ENCODE measurements around the gene UBC. TPM values are rescaled to one million over a fixed set of nuclear protein-coding genes. Genes with fewer than 3 reads are reported as not detected.
A peak's percentile ranks its signal among the peaks of the same experiment; 100 is the strongest.
"Not testable (repeated sequence)": the region's sequence is repeated elsewhere in the genome, so short reads cannot be mapped to it uniquely, and the experiment has no call there.

The UBC gene
- total RNA-seq, 2 donors from 2014 or later: 1,187 to 1,359 TPM

GRCh38 chr12:124900345-124900795, 14.1 kb downstream of the UBC start:
- DNase-seq; intact Hi-C loops (cut with DNase I, micrococcal nuclease): not testable (repeated sequence)

GRCh38 chr12:124898923-124899294, 15.5 kb downstream of the UBC start:
- DNase-seq (no peak), ATAC-seq (no peak)
- intact Hi-C loops (cut with DNase I, micrococcal nuclease): no loop called here

More at GRCh38 chr12:124900345-124900795, 14.1 kb downstream of the UBC start:
- ATAC-seq: not testable (repeated sequence)

GRCh38 chr12:124898200-124898922, 16.1 kb downstream of the UBC start:
- intact Hi-C loops (cut with DNase I, micrococcal nuclease): no loop called here
- DNase-seq: peak; percentile 51 to 70
- ATAC-seq: peak; percentile 82

- DNase-seq (no peak), ATAC-seq (no peak)
- intact Hi-C loops (cut with DNase I, micrococcal nuclease): no loop called here
These were observed 18.0 kb downstream of the UBC start for GRCh38 chr12:124896461-124896860.

GRCh38 chr12:124893792-124894516, 20.5 kb downstream of the UBC start:
- DNase-seq (no peak), ATAC-seq (no peak)
- intact Hi-C loops (cut with DNase I, micrococcal nuclease): no loop called here

GRCh38 chr12:124888260-124888659, 26.2 kb downstream of the UBC start:
- DNase-seq (no peak), ATAC-seq (no peak)
- intact Hi-C loops (cut with DNase I, micrococcal nuclease): no loop called here

GRCh38 chr12:124887766-124888165, 26.7 kb downstream of the UBC start:
- ATAC-seq; intact Hi-C loops (cut with DNase I, micrococcal nuclease): not testable (repeated sequence)

GRCh38 chr12:124884587-124885438, 29.6 kb downstream of the UBC start:
- ATAC-seq: peak; percentile 89
- peak; percentile 73 to 86 for DNase-seq
- intact Hi-C loops (cut with DNase I, micrococcal nuclease): no loop called here

More at GRCh38 chr12:124887766-124888165, 26.7 kb downstream of the UBC start:
- not testable (repeated sequence) for DNase-seq

- intact Hi-C loops (cut with DNase I, micrococcal nuclease): no loop called here
- no peak for ATAC-seq
- no peak for DNase-seq
These were observed 31.0 kb downstream of the UBC start for GRCh38 chr12:124883263-124884130.

- intact Hi-C loops (cut with DNase I, micrococcal nuclease): no loop called here
- DNase-seq (no peak), ATAC-seq (no peak)
These were observed 33.3 kb downstream of the UBC start for GRCh38 chr12:124881123-124881522.

GRCh38 chr12:124880335-124880734, 34.1 kb downstream of the UBC start:
- intact Hi-C loops (cut with DNase I, micrococcal nuclease); DNase-seq; ATAC-seq: not testable (repeated sequence)

- no peak for ATAC-seq
- intact Hi-C loops (cut with DNase I, micrococcal nuclease): no loop called here
- DNase-seq: no peak
These were observed 35.5 kb downstream of the UBC start for GRCh38 chr12:124878795-124879516.

- no peak for ATAC-seq
- intact Hi-C loops (cut with DNase I, micrococcal nuclease): no loop called here
- no peak for DNase-seq
These were observed 37.0 kb downstream of the UBC start for GRCh38 chr12:124877423-124877822.

- ATAC-seq (peak; percentile 16), DNase-seq (no peak)
- intact Hi-C loops (cut with DNase I, micrococcal nuclease): no loop called here
These were observed 38.3 kb downstream of the UBC start for GRCh38 chr12:124876171-124876570.

- intact Hi-C loops (cut with DNase I, micrococcal nuclease): no loop called here
- no peak for DNase-seq
- peak; percentile 76 for ATAC-seq
These were observed 38.7 kb downstream of the UBC start for GRCh38 chr12:124875803-124876132.

GRCh38 chr12:124874988-124875802, 39.3 kb downstream of the UBC start:
- intact Hi-C loops (cut with DNase I, micrococcal nuclease): no loop called here
- DNase-seq: no peak
- peak; percentile 25 for ATAC-seq

GRCh38 chr12:124874188-124874587, 40.3 kb downstream of the UBC start:
- no peak for ATAC-seq
- no peak for DNase-seq
- intact Hi-C loops (cut with DNase I, micrococcal nuclease): no loop called here
